ENCODE data around the gene FBXL4.

FBXL4 gene

GRCh38 chr6:98937351-98937750, 10.4 kb downstream of the FBXL4 start:
- Histone ChIP-seq H3K4me2 (no peak overlapping the region), H3K27me3 (no peaks in the 10 kb centered on the region), H3K9ac (no peak overlapping the region), H3K9me3 (replicated peaks in 1 of 11) (peaks cover 33 to 74% (median 60%) of the 10 kb centered on the region in 11 experiments), H3K36me3 (peaks cover 19 to 52% (median 34%) of the 10 kb centered on the region in 11 experiments; a peak in 21 of 22 replicates), H3K4me1 (peaks cover 11 to 25% (median 13%) of the 10 kb centered on the region in 10 experiments), H3K4me3 (no peak overlapping the region), H3K27ac (no peak overlapping the region), H4K20me1 (peaks cover 0 to 22% (median 0%) of the 10 kb centered on the region in 11 experiments; a peak in 3 of 22 replicates)
- TF ChIP-seq Cebpa-rat (IDR thresholded peaks at IDR 0.05): no peak

GRCh38 chr6:98932381-98932780, 15.4 kb downstream of the FBXL4 start:
- TF ChIP-seq Cebpa-rat (IDR thresholded peaks at IDR 0.05): no peak
- Histone ChIP-seq H3K9me3 (replicated peaks in 1 of 11) (peaks cover 0 to 48% (median 21%) of the 10 kb centered on the region in 11 experiments; a peak in 15 of 22 replicates), H4K20me1 (peaks cover 0 to 33% (median 0%) of the 10 kb centered on the region in 11 experiments; a peak in 4 of 22 replicates), H3K4me3 (peak overlapping the region in 2 of 10 experiments; percentile 9 to 26; a peak in 2 of 20 replicates), H3K9ac (peak overlapping the region; percentile 11 to 53 (median 38); a peak in 15 of 22 replicates), H3K27me3 (no peaks in the 10 kb centered on the region), H3K4me1 (peaks cover 21 to 68% (median 40%) of the 10 kb centered on the region in 10 experiments), H3K27ac (peak overlapping the region in 9 of 11 experiments; percentile 5 to 64 (median 50); a peak in 14 of 22 replicates), H3K4me2 (peak overlapping the region; percentile 56 to 83 (median 63)), H3K36me3 (peaks cover 0 to 31% (median 8%) of the 10 kb centered on the region in 11 experiments; a peak in 14 of 22 replicates)

- H3K4me1 ChIP-seq: peaks cover 21 to 75% (median 44%) of the 10 kb centered on the region in 10 experiments
- no peak overlapping the region for H3K9ac ChIP-seq
- peaks cover 2 to 31% (median 10%) of the 10 kb centered on the region in 11 experiments; a peak in 17 of 22 replicates for H3K36me3 ChIP-seq
- peak overlapping the region; percentile 17 to 83 (median 63); a peak in 16 of 22 replicates for H3K4me2 ChIP-seq
- no peaks in the 10 kb centered on the region for H3K27me3 ChIP-seq
- no peak overlapping the region for H3K4me3 ChIP-seq
- peaks cover 0 to 33% (median 0%) of the 10 kb centered on the region in 11 experiments; a peak in 4 of 22 replicates for H4K20me1 ChIP-seq
- peaks cover 0 to 44% (median 14%) of the 10 kb centered on the region in 11 experiments; a peak in 14 of 22 replicates for H3K9me3 ChIP-seq (replicated peaks in 1 of 11)
- H3K27ac ChIP-seq: peak overlapping the region in 3 of 11 experiments; percentile 50 to 64 (median 61); a peak in 5 of 22 replicates
- no peak for TF ChIP-seq Cebpa-rat (IDR thresholded peaks at IDR 0.05)
These were observed 16.1 kb downstream of the FBXL4 start for GRCh38 chr6:98931696-98932095.

- TF ChIP-seq Cebpa-rat (IDR thresholded peaks at IDR 0.05): no peak
- H3K36me3 ChIP-seq: peaks cover 7 to 36% (median 26%) of the 10 kb centered on the region in 11 experiments; a peak in 20 of 22 replicates
- peaks cover 0 to 33% (median 0%) of the 10 kb centered on the region in 11 experiments; a peak in 4 of 22 replicates for H4K20me1 ChIP-seq
- H3K4me1 ChIP-seq: peaks cover 21 to 96% (median 59%) of the 10 kb centered on the region in 10 experiments
- no peak overlapping the region for H3K27ac ChIP-seq
- peak overlapping the region in 7 of 11 experiments; percentile 0 to 75 (median 20); a peak in 6 of 22 replicates for H3K4me2 ChIP-seq
- no peaks in the 10 kb centered on the region for H3K27me3 ChIP-seq
- no peak overlapping the region for H3K9ac ChIP-seq
- peaks cover 0 to 33% (median 5%) of the 10 kb centered on the region in 11 experiments; a peak in 10 of 22 replicates for H3K9me3 ChIP-seq (replicated peaks in 1 of 11)
- no peak overlapping the region for H3K4me3 ChIP-seq
These were observed 18.2 kb downstream of the FBXL4 start for GRCh38 chr6:98929498-98930060.

- no peak overlapping the region for H3K9ac ChIP-seq
- H3K9me3 ChIP-seq (replicated peaks in 1 of 11): peaks cover 0 to 28% (median 5%) of the 10 kb centered on the region in 11 experiments; a peak in 7 of 22 replicates
- no peak for TF ChIP-seq Cebpa-rat (IDR thresholded peaks at IDR 0.05)
- H3K4me1 ChIP-seq: peaks cover 21 to 93% (median 59%) of the 10 kb centered on the region in 10 experiments
- peak overlapping the region in 7 of 11 experiments; percentile 4 to 75 (median 33); a peak in 11 of 22 replicates for H3K4me2 ChIP-seq
- H3K27me3 ChIP-seq: no peaks in the 10 kb centered on the region
- H3K4me3 ChIP-seq: no peak overlapping the region
- H3K27ac ChIP-seq: no peak overlapping the region
- H4K20me1 ChIP-seq: peaks cover 0 to 33% (median 0%) of the 10 kb centered on the region in 11 experiments; a peak in 4 of 22 replicates
- H3K36me3 ChIP-seq: peaks cover 11 to 44% (median 27%) of the 10 kb centered on the region in 11 experiments; a peak in 20 of 22 replicates
These were observed 19.1 kb downstream of the FBXL4 start for GRCh38 chr6:98928688-98929087.

- H3K36me3 ChIP-seq: peaks cover 19 to 52% (median 36%) of the 10 kb centered on the region in 11 experiments; a peak in 21 of 22 replicates
- H3K27me3 ChIP-seq: no peaks in the 10 kb centered on the region
- no peak overlapping the region for H3K4me3 ChIP-seq
- no peak for TF ChIP-seq Cebpa-rat (IDR thresholded peaks at IDR 0.05)
- H3K9ac ChIP-seq: no peak overlapping the region
- peaks cover 0 to 24% (median 0%) of the 10 kb centered on the region in 11 experiments; a peak in 3 of 22 replicates for H4K20me1 ChIP-seq
- H3K27ac ChIP-seq: no peak overlapping the region
- peak overlapping the region in 5 of 11 experiments; percentile 0 to 75 (median 42); a peak in 8 of 22 replicates for H3K4me2 ChIP-seq
- H3K9me3 ChIP-seq (replicated peaks in 1 of 11): peaks cover 0 to 28% (median 5%) of the 10 kb centered on the region in 11 experiments; a peak in 7 of 22 replicates
- peaks cover 11 to 81% (median 48%) of the 10 kb centered on the region in 10 experiments for H3K4me1 ChIP-seq
These were observed 20.2 kb downstream of the FBXL4 start for GRCh38 chr6:98927534-98927933.

- no peak overlapping the region for H3K4me3 ChIP-seq
- no peak overlapping the region for H3K9ac ChIP-seq
- H3K9me3 ChIP-seq (replicated peaks in 1 of 11): peaks cover 0 to 28% (median 5%) of the 10 kb centered on the region in 11 experiments; a peak in 7 of 22 replicates
- peak overlapping the region in 8 of 11 experiments; percentile 21 to 64 (median 51); a peak in 15 of 22 replicates for H3K4me2 ChIP-seq
- no peak for TF ChIP-seq Cebpa-rat (IDR thresholded peaks at IDR 0.05)
- H3K27ac ChIP-seq: peak overlapping the region in 2 of 11 experiments; percentile 0 to 31; a peak in 2 of 22 replicates
- H4K20me1 ChIP-seq: peaks cover 0 to 14% (median 0%) of the 10 kb centered on the region in 11 experiments; a peak in 2 of 22 replicates
- no peaks in the 10 kb centered on the region for H3K27me3 ChIP-seq
- peaks cover 7 to 73% (median 37%) of the 10 kb centered on the region in 10 experiments; a peak in 19 of 20 replicates for H3K4me1 ChIP-seq
- peaks cover 22 to 61% (median 36%) of the 10 kb centered on the region in 11 experiments; a peak in 21 of 22 replicates for H3K36me3 ChIP-seq
These were observed 21.9 kb downstream of the FBXL4 start for GRCh38 chr6:98925831-98926230.

GRCh38 chr6:98924647-98925046, 23.1 kb downstream of the FBXL4 start:
- Histone ChIP-seq H3K9me3 (replicated peaks in 1 of 11) (peaks cover 0 to 21% (median 5%) of the 10 kb centered on the region in 11 experiments; a peak in 6 of 22 replicates), H3K27ac (no peak overlapping the region), H4K20me1 (peaks cover 0 to 6% (median 0%) of the 10 kb centered on the region in 11 experiments; a peak in 2 of 22 replicates), H3K9ac (no peak overlapping the region), H3K4me3 (no peak overlapping the region), H3K27me3 (no peaks in the 10 kb centered on the region), H3K4me2 (no peak overlapping the region), H3K4me1 (peaks cover 7 to 61% (median 36%) of the 10 kb centered on the region in 10 experiments; a peak in 19 of 20 replicates), H3K36me3 (peaks cover 22 to 61% (median 36%) of the 10 kb centered on the region in 11 experiments; a peak in 21 of 22 replicates)
- TF ChIP-seq Cebpa-rat (IDR thresholded peaks at IDR 0.05): no peak

Data from BLaER1 treated with 17β-estradiol and CSF1 and Interleukin-3, amounts not matched to agents 10 nM and 100 nM (cell line).